Tongue (tissue), 3 donors: ENCODE measurements around the gene PRKCA. TPM values are rescaled to one million over a fixed set of nuclear protein-coding genes. Genes with fewer than 3 reads are reported as not detected.
A peak's percentile ranks its signal among the peaks of the same experiment; 100 is the strongest.

Source experiments
- DNase-seq: peaks from one replicate; pipeline ENCODE4 v3.0.0-alpha.2; 2015
- small RNA-seq: library from RNA; depleted of rRNA; stranded (forward); fragments of <200 nt; gene quantifications from one replicate; pipeline ENCODE3, GENCODE V24; 2014; ENCODE audit warnings: low replicate concordance
- total RNA-seq: library from RNA; depleted of rRNA; stranded (reverse); fragments of >200 nt; gene quantifications from one replicate; pipeline ENCODE4 v1.2.3, GENCODE V29; 2014

PRKCA gene
- total RNA-seq, 1 donor from 2014 or later, result 8.0 TPM

GRCh38 chr17:66841744-66842143 lies 539.3 kb downstream of the PRKCA start:
- DNase-seq, result no peak

GRCh38 chr17:66842505-66842904 lies 540.1 kb downstream of the PRKCA start:
- no peak for DNase-seq

GRCh38 chr17:66842959-66843358 lies 540.5 kb downstream of the PRKCA start:
- no peak for DNase-seq

DNA sequence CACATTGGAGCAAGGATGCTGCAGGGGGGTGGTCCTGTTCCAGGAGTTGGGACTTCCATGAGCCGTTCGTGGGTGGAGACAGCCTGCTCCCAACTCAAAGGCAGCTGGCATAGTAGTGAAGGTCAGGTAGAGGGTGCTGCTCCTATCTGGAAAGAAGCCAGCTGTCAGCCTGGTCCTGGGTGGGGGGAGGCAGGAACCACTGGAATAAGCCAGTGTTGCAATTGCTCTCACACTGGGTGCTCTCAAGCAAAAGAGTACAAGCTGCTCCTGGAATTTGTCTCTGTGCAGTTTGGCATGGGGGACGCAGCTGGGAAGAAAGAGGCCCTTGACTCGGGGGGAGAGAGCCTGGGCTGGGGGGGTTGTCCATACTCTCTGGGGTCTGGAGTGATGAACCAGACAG lies 541.2 kb downstream of the PRKCA start:
- DNase-seq, result no peak

DNA sequence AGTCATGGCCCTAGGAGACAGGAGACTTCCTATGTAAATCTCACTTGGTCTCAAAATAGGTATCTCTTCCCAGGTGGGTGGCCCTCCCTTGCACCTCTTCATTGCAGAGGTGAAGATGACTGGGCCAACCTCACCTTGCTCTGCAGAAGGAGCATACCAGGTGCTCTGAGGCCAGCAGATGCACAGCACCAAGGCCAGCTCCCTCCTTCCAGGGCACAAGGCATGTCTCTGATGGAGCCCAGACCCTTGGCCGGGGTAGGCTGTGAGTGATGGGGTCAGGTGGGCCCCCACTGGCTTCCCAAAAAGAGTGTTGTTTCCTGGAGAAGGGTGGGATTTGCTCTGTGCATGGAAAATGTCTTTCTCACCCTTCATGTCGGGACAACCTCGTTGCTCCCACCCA lies 545.3 kb downstream of the PRKCA start:
- no peak for DNase-seq

- DNase-seq, result no peak
Measured at GRCh38 chr17:66848496-66848895, 546.1 kb downstream of the PRKCA start.

DNA sequence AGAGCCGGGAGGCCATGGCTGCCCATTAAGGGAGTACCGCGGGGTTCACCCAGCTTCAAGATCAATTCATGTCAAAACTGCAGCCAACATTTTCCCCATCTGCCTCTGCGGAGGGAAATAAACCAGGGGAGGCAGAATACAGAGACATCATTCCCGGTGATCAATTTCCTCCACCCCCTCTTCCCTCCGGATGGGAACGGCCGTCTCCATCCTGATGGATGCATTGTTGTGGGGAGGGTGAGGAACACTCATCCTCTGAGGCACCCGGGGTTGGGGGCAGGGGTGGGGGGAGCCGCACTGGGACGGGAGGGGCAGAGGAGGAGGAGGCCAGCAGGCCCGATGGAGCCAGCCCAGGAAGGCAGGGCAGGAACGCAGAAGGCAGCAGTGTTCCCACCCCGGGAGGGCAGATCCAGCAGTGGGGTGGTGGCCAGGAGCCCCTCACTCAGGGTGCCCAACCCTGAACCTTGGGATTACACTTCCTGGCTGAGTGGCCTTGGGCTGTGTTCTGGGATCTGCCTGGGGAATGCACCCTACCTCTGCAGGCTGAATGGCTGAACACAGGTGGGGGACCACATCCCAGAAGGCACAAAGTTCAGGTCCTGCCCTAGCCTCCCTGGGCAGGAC lies 546.7 kb downstream of the PRKCA start:
- no peak for DNase-seq

- DNase-seq, result peak; percentile 9
Measured at GRCh38 chr17:66849851-66850580, 547.6 kb downstream of the PRKCA start.

GRCh38 chr17:66850692-66851091 lies 548.3 kb downstream of the PRKCA start:
- DNase-seq, result peak; percentile 38

DNA sequence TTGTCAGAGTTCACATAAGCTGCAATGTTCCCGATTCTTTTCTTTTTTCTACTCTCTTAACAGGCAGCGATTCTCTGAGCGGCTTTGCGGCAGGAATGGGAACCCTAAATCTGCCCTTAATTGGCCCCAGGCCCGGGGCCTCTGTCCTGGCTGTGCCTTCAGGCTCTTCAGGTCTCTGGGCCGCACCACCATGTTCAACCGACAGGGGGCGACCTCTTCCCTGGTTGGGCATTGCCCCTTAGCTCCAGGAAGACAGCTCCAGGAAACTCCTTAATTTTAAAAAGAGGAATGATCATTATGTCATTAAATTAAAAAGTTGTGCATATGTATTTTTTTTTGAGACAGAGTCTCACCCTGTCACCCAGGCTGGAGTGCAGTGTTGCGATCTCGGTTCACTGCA lies 552.8 kb downstream of the PRKCA start:
- DNase-seq, result no peak

DNA sequence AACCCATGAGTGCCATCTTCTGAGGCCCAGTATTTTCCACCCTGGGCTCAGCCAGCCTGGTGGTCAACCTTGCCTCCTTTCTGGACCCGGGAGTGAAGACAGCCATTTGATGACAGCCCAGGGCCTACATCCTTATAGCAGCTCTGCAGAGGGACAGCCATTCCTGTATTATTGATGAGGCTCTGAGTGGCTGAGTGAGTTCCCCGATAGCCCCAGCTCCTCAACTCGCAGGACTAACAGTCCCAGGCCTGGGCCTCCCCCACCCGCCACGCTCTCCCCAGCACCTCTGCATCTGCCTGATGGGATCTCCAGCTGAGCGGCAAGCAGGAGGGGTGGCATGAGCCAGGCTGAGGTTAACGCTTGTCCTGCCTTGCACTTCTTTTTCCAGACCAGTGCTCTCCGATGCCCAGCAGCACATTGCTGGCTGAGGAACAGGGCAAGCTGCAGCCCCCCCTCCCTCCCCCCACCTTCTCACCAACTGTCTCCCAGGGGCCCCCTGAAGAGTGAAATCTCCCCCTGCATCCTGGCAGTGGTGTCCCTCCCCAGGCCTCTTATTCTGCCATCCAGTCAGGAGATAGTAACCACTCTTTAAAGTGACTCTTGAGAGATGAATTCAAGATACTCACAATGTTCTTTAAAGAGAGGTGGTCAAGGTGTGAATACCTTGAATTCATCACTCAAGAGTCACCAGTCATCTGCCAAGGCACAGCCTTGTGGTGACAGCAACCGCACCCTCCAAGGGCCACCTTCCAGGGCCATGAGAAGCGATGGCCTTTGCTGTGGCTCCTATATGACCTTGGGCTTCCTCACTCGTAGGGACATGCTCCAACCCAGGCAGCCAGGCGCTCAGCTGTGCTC lies 556.0 kb downstream of the PRKCA start:
- DNase-seq, result no peak

GRCh38 chr17:66859353-66859752 lies 556.9 kb downstream of the PRKCA start:
- DNase-seq, result no peak

DNA sequence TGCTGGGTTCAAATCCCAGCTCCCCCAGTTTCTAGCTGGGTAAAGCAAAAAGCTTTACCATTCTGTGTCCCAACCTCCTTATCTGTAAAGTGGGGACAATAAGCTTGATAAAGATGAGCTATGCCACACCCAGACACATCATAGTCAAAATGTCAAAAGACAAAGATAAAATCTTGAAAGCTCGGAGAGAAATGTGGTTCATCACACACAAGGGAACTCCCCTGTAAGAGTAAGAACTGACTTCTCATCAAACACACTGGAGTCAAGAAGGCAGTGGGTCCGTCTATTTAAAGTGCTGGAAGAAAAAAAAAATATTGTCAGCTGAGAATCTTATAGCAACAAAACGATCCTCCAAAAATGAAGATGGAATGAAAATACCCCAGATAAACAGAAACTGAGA lies 557.8 kb downstream of the PRKCA start:
- DNase-seq, result no peak

Small RNAs within 50 kb of the gene (small RNA-seq; reads per million reads assigned to genes)
- not detected for gene MIR634
- gene RN7SL735P, result not detected
- gene RNA5SP444, result not detected
- not detected for gene RNA5SP445
- gene RNU6-928P, result not detected

Other genes with a start within 250 kb of the PRKCA start
- gene CEP112, start 110.5 kb upstream of the PRKCA start, total RNA-seq, result 26.7 TPM
- gene APOH, start 73.2 kb upstream of the PRKCA start, total RNA-seq, result not detected